HG03103 (cell line): ENCODE results near the gene TBCD.
"Not testable (repeated sequence)": the region's sequence is repeated elsewhere in the genome, so short reads cannot be mapped to it uniquely, and the experiment has no call there.

Experiments used
- ATAC-seq: cut with Tn5 transposase; IDR thresholded peaks from one replicate; pipeline ENCODE4 v1.9.1; 2021; ENCODE audit warnings: low read depth; ENCODE audit not compliant: unreplicated experiment

TBCD gene

DNA sequence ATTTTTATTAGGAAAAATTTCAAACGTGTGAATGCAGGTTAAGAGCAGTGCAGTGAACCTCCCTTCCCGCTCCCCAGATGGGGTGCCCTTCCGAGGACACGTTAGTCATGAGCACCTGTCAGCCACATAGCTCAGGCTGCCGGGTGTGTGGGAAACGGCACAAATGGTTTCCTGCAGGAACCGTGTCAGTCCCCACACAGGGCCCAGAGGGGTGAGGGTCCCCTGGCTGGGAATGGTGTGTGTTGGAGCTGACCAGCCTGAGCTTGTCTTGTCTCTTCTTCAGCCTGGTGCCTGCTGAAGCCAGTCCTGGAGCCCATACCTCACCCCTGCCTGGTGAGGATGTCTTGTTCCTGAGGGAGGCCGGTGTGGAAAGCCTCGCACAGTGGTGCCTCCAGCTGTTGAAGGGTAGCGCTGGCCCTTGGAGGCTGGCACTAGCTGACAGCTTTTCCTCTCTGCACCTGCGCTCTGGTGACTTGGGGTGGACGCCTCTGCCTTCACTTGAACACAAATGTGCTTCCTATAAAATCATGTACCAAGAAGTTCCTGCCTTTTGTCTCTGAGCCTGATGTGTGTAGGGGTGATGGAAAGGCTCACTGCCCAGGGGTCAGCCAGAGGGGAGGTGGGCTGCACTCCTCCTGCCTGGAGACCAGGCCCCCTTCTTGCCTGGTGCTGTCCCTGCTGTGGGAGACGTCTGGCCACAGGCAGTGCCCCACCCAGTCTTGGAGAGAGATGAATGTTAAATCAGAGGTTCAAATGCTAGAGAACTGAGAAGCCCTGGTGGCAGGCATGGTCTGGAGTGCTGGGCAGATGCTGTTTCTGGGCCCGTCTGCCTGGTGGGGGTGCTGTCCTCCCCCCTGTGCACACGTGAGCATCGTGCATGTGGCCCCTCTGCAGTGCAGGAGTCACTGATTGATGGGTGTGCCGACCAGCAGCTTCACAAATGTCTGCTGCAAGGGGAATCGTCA lies 190.6 kb downstream of the TBCD start:
- no peak for ATAC-seq

GRCh38 chr17:82943339-82943738 lies 191.5 kb downstream of the TBCD start:
- no peak for ATAC-seq

DNA sequence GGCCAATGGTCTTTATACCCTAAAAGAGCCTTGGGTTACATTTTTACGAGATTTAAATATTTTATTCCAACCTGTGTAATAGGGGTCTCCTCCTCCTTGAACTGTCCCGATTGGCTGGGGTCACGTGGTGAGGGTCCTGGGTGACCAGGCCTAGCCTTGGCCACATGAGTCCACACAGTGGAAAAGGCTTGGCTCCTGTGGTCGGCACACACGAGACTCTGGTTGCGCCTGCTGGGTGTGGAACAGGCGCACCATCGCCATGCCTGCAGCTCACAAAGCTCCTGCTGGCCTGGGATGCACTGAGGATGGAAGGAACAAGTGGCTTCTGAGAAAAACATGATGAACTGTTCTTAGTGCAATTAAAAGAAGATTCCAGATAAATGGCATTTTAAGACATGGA lies 191.9 kb downstream of the TBCD start:
- no peak for ATAC-seq

DNA sequence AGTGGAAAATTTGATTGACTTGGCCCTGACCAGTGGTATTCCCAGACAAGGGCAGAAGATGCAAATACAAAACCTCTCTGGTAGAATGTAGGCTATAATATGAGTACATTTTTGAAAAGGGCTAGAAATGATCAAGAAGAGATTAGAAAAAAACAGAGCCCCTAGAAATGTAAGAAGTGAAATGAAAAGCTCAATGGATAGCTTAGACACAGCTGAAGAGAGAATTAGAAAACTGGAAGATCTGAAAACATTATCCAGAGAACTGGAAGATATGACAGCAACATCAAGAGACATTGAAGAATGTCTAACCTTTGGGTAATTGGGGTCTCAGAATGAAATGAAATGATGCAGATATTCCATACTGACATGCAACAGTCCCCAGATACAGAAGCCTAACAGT lies 193.1 kb downstream of the TBCD start:
- ATAC-seq = no peak

DNA sequence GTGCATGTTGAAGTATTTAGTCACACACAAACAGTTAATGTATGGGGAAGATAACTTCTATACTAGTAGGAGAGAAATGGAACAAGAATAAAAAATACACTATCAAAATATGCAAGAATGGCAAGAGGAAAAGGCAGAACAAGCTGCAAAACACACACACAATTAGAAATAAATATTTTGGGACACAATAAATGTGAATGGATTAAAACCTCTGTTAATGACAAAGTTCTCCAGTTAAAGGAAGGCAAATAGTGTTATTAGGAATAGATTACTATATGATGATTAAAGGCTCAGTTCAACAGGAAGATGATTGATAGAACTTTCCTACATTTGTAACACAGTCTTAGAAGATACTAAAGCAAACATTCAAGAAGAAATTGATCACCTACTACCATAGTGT lies 194.2 kb downstream of the TBCD start:
- ATAC-seq = no peak

- ATAC-seq = no peak
These were observed 195.5 kb downstream of the TBCD start for GRCh38 chr17:82947051-82947991.

DNA sequence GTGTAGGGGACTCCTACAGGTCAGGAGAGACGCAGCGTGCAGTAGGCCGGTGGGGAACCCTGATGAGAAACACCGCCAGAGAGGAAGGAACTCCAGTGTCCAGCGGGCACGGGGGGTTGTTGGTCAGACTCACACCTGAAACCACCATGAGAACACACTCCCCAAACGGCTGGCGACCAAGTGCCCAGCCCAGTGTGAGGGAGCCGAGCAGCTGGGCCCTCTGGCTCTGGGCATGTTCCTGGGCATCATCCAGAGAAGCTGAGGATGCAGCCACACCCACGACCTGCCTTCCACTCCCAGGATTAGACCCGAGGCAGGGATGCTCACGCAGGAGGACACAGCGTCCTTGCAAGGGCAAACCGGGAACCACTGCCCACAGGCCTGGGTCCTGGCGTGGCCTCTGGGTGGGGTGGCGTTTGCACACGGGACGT lies 196.2 kb downstream of the TBCD start:
- no peak for ATAC-seq

- ATAC-seq = no peak
These were observed 197.1 kb downstream of the TBCD start for GRCh38 chr17:82948957-82949356.

- ATAC-seq = no peak
These were observed 197.5 kb downstream of the TBCD start for GRCh38 chr17:82949361-82949760.

GRCh38 chr17:82949984-82950383 lies 198.1 kb downstream of the TBCD start:
- ATAC-seq = no peak

GRCh38 chr17:82950525-82951102 lies 198.7 kb downstream of the TBCD start:
- no peak for ATAC-seq

DNA sequence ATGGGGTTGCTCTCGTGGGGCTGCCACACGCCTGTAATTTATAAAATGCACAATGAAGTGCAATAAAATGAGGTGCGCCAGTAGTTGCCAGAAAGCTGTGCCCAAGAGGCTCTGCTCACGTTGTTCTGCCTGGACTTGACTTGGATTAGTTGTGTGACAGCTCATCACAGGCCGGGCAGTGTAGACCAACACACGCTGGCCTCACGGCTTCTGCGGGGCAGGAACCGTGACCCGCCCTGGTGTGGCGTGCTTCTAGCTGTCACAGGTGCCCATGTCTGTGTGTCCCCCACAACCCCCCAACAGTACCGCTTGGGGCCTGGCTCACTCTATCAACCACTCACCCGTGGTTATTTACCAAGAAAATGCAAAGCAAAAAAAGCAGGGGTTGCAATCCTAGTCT lies 200.2 kb downstream of the TBCD start:
- ATAC-seq = no peak

GRCh38 chr17:82955106-82955505 lies 203.2 kb downstream of the TBCD start:
- not testable (repeated sequence) for ATAC-seq

DNA sequence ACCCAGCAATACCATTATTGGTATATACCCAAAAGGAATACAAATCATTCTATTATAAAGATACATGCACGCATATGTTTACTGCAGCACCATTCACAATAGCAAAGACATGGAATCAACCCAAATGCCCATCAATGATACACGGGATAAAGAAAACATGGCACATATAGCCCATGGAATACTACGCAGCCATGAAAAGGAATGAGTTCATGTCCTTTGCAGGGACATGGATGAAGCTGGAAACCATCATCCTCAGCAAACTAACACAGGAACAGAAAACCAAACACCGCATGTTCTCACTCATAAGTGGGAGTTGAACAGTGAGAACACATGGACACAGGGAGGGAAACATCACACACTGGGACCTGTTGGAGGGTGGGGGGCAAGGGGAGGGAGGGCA lies 203.8 kb downstream of the TBCD start:
- ATAC-seq = not testable (repeated sequence)

DNA sequence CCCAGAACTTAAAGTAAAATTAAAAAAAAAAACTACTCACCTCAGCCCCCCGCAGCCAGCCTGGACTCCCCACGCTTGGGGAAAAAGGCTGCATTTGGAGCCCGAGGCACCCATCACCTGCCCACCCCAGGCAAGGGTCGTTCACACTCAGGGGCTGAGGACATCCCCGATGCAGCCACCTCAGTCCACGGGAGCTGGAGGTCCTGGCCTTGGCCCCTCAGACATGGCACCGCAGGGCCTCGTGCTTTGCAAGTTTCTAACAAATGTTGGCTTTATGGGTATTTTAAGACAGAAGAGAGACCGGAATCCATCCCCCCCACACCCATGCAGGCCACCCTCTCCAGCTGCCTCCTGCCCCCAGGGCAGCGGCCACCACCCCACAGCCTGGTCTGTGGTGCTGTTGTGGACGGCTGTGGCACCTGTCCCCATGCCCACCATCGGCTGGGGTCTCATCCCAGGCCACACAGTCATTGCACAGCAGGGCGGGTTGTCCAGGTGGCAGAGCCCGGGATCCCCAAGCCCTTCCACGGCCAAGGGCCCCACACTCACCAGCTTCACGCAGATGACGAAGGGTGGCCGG lies 204.4 kb downstream of the TBCD start:
- ATAC-seq = no peak

DNA sequence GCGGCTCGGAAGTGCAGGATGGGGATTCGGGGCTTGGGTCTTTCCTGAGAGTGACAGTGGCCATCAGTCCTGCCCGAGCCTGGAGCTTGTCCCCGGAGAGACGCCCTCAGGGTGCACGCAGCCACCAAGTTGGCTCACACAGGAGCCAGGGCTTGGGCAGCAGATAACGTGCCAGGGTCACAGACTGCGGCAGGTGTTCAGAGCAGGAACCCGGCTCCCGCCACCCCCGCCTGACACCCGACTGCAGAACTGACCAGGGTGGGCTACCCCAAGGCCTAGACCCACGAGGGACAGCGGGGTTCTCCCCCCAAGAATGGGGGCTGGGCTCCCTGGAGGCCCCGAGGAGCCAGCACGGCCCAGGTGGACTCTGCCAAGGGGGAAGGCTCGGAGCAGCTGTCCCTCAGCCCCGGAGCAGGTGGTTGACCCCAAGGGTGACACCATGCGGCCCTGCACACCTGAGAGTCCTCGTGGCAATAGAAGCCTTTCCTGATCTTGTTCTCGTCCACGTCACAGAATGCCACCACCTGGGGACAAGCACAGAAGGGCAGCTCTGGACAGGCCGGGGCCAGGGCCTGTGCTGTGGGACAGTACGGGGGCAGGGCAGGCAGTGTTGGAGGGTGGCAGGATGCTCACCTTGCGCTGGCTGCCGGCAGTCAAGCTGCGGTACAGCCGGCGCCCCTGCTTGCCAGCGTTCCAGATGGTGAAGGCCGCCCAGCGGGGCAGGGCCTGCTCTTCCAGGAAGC lies 205.0 kb downstream of the TBCD start:
- ATAC-seq = no peak

DNA sequence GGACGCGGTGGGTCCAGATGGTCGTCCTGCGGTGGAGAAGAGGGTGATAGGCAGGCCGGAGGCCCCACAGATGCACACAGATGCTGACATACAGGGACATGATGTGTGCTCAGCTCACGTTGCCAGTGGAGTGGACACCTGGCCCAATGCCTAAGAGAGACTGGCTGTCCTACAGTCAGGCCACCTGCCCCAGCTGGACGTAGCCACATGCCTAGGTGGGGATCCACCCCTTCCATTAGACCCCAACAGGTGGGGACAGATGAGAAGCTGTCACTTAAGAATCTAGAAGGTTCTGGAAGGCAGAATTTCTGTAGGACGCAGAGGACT lies 205.6 kb downstream of the TBCD start:
- no peak for ATAC-seq

DNA sequence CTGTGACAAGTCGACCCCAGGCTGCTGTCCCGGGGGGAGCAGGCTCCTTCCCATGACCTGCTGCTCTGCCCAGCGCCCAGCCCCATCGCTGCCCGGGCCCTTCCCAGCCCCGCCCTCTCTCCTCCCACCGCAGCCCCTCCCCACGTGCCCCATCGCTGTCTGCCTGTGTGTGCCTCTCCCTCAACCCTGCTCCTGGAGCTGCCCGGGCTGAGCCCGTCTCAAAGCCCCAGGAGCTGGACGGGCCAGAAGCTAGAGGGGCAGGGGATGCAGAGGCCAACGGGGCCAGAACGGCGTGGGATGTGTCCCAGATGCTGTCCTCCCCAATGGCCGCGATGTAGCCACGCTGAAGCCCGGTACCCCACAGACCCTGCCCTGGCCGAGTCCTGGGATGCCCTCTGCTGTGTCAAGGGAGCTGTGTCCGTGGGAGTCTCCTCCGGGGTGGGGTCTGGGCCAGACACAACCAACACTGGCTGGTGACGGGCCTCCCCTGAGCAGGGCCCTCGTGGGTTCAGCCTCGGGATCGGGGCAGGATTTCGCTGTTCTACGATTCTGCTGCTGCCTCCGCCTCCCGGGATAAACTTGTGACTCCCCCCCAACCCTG lies 206.2 kb downstream of the TBCD start:
- ATAC-seq = no peak

GRCh38 chr17:82959242-82959930 lies 207.5 kb downstream of the TBCD start:
- no peak for ATAC-seq
